GM23338 (cell line): ENCODE data around the gene WNT2.

Source experiments
- CREB1 ChIP-seq: fragments of 250-450 bp; sonication (Bioruptor Pico); IDR thresholded peaks from 2 replicates; pipeline ENCODE4 v1.5.0; 2020; ENCODE audit warnings: low read depth, mild to moderate bottlenecking, moderate library complexity
- EZH2 ChIP-seq: fragments of 200-600 bp; sonication (generic); IDR thresholded peaks from one replicate; pipeline ENCODE4 v1.8.0; 2017; ENCODE audit warnings: antibody characterized with exemption, mild to moderate bottlenecking, low read depth; ENCODE audit not compliant: unreplicated experiment
- POLR2AphosphoS5 ChIP-seq: IDR thresholded peaks from 2 replicates; pipeline ENCODE4 v1.6.1; 2016; ENCODE audit warnings: antibody characterized with exemption, low read depth
- TF ChIP-seq, protein P1 (sequence below): IDR thresholded peaks from one replicate; pipeline ENCODE4 v1.6.1; 2018; ENCODE audit warnings: antibody characterized with exemption; ENCODE audit not compliant: unreplicated experiment
- TF ChIP-seq, protein P2 (sequence below), 2 experiments: fragments of 200-600 bp in 1 of 2; sonication (generic) in 1 of 2; conservative IDR thresholded peaks; 2 replicates each; pipeline versions ENCODE4 v1.5.1 to v1.6.1; 2016 to 2017; ENCODE audit warnings: antibody characterized with exemption in 2 of 2, low read depth in 2 of 2, mild to moderate bottlenecking in 2 of 2, moderate library complexity in 1 of 2

DNA sequence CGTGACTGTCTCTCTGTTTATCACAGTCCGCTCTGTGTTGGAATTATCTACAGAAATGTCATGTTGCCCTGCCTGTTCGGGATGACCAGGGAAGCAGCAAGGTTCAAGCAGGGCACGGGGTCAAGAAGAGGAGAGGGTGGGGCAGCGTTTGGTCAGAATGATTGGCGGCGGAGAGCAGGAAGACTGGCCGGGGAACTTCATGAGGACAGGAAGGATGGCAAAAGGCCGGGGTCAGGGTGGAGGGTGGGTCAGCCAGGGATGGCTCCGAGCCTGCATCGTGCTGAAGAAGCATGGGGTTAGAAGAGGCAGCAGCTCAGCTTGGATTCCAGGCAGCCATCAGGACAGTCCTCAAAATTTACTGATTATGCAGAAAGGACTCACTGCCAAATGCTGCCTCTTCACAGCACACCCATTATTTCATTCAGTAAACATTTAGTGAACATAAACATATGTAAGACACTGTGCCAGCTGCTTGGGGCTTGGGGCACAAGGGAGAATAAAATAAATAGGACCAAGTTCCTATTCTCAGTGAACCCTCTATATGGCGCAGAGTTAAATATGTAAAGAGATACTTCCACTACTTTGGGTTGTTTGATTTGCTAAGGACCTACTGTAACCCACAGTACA lies 42.8 kb downstream of the WNT2 start:
- TF ChIP-seq, protein P1, sequence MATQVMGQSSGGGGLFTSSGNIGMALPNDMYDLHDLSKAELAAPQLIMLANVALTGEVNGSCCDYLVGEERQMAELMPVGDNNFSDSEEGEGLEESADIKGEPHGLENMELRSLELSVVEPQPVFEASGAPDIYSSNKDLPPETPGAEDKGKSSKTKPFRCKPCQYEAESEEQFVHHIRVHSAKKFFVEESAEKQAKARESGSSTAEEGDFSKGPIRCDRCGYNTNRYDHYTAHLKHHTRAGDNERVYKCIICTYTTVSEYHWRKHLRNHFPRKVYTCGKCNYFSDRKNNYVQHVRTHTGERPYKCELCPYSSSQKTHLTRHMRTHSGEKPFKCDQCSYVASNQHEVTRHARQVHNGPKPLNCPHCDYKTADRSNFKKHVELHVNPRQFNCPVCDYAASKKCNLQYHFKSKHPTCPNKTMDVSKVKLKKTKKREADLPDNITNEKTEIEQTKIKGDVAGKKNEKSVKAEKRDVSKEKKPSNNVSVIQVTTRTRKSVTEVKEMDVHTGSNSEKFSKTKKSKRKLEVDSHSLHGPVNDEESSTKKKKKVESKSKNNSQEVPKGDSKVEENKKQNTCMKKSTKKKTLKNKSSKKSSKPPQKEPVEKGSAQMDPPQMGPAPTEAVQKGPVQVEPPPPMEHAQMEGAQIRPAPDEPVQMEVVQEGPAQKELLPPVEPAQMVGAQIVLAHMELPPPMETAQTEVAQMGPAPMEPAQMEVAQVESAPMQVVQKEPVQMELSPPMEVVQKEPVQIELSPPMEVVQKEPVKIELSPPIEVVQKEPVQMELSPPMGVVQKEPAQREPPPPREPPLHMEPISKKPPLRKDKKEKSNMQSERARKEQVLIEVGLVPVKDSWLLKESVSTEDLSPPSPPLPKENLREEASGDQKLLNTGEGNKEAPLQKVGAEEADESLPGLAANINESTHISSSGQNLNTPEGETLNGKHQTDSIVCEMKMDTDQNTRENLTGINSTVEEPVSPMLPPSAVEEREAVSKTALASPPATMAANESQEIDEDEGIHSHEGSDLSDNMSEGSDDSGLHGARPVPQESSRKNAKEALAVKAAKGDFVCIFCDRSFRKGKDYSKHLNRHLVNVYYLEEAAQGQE, result no peak
- no peak for TF ChIP-seq CREB1 (CRISPR knock-in tag)
- TF ChIP-seq, protein P2, sequence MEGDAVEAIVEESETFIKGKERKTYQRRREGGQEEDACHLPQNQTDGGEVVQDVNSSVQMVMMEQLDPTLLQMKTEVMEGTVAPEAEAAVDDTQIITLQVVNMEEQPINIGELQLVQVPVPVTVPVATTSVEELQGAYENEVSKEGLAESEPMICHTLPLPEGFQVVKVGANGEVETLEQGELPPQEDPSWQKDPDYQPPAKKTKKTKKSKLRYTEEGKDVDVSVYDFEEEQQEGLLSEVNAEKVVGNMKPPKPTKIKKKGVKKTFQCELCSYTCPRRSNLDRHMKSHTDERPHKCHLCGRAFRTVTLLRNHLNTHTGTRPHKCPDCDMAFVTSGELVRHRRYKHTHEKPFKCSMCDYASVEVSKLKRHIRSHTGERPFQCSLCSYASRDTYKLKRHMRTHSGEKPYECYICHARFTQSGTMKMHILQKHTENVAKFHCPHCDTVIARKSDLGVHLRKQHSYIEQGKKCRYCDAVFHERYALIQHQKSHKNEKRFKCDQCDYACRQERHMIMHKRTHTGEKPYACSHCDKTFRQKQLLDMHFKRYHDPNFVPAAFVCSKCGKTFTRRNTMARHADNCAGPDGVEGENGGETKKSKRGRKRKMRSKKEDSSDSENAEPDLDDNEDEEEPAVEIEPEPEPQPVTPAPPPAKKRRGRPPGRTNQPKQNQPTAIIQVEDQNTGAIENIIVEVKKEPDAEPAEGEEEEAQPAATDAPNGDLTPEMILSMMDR (conservative IDR thresholded peaks at IDR 0.05; ENCODE audit: low read depth in 2 of 2), result no peak
- no peak for TF ChIP-seq POLR2AphosphoS5
- no peak for TF ChIP-seq EZH2
